ENCODE measurements around the gene MSTN.
"Not testable (repeated sequence)": the region's sequence is repeated elsewhere in the genome, so short reads cannot be mapped to it uniquely, and the experiment has no call there.

Gene MSTN

GRCh38 chr2:190062053-190062452, 476 bp downstream of the MSTN start:
- no peak for DNase-seq

DNA sequence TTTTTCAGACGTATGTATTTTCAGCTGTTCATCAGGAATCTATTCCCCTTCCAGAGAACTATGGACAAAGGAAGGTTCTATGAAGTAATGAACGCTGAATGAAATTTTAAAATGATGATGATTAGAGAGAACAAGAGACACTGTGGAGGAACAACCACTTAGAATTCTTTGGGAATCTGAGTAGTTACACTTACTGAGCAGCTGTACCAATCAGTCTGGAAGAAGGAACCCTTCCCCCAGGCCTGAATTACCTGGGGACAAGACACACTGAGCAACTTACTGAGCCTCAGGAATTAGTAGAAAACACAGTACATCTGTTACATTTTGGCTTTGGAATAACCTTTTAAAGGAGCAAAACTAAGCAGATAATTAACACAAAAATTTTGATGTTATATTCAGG, 1.9 kb downstream of the MSTN start:
- DNase-seq, result no peak

DNA sequence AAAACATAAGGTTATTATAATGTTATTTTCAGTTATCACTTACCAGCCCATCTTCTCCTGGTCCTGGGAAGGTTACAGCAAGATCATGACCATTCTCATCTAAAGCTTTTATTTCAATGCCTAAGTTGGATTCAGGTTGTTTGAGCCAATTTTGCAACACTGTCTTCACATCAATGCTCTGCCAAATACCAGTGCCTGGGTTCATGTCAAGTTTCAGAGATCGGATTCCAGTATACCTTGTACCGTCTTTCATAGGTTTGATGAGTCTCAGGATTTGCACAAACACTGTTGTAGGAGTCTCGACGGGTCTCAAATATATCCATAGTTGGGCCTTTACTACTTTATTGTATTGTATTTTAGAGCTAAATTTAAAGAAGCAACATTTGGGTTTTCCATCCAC, 2.5 kb downstream of the MSTN start:
- DNase-seq, result no peak

- no peak for DNase-seq
These were observed 9.1 kb downstream of the MSTN start for GRCh38 chr2:190053426-190053825.

DNA sequence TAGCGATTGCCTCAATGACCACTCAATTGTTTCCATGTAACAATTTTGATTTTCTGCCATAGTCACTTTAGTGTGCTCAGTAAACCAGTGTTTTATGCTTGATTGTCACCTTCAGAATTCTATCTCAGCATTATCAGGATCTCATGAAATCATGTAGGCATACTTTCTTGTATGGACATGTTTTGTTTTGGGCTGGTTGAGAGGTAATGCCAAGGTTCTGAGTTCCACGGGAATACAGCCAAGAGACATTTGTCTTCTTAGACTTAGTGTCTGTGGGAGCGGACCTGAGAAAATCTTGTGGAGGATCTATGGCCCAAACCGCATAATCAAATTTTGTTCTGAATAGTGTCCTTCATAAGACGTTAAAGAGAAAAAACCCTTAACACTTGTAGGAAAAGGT, 10.2 kb downstream of the MSTN start:
- DNase-seq, result no peak

GRCh38 chr2:190051223-190051622, 11.3 kb downstream of the MSTN start:
- DNase-seq, result no peak

DNA sequence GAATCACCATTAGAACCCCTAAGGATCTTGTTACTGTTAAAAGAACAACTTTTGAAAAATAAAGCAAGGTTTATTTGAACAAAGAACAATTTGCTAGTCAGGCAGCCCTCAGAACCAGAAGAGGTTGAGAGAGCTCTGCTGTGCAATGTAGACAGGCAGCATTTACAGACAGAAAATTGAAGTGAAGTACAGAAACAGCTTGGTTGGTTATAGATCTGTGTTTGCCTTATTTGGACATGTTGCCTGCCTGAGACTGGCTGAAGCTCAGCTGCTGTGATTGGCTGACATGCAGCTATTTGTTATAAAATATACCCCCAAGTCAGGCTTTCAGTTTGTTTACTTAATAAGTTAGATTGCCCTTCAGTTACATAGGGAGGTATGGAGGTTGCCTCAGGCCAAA, 12.5 kb downstream of the MSTN start:
- DNase-seq, result no peak

- no peak for DNase-seq
These were observed 17.7 kb downstream of the MSTN start for GRCh38 chr2:190044866-190045265.

GRCh38 chr2:190043441-190043840, 19.1 kb downstream of the MSTN start:
- DNase-seq, result no peak

DNA sequence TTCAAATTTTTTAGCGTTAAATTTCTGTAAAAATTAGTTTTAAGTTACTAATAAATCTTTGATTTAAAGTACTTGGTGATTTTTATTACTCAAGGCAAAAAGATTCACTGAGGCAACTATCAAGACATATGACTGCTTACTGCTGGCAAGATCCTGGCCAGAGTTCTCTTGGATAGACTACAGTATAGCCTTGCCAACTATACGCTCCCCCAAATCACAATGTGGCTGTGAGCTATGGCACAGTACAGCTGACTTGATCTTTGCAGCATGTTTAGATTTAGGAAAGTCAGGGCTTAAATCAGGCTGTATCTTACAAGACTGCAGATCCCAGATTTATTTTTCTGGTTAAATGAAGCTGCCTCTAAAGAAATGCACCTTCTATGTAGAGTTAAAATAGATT, 26.5 kb downstream of the MSTN start:
- no peak for DNase-seq

- DNase-seq, result not testable (repeated sequence)
These were observed 28.1 kb downstream of the MSTN start for GRCh38 chr2:190034417-190034816.

- DNase-seq, result no peak
These were observed 30.4 kb downstream of the MSTN start for GRCh38 chr2:190031969-190032618.

DNA sequence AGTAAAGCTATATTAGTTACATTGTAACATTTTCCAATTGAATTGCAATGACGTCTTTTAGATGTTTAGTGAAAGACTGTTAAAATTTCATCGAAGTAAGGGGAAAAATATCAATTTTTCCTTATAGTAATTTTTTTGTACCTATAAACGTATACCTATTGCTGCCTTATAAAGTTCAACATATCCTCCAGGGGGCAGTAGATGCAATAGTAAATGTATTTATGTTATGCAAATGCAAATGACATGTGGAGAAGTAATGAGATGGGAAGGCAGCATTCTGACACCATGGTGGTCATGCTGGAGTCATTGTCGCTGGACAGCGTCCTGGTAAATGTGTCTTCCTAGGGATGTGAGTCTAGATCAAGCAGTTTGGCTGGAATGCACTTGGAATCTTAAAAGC, 38.7 kb downstream of the MSTN start:
- peak; percentile 40 for DNase-seq

- no peak for DNase-seq
These were observed 41.8 kb downstream of the MSTN start for GRCh38 chr2:190020720-190021119.

GRCh38 chr2:190017837-190018236, 44.7 kb downstream of the MSTN start:
- no peak for DNase-seq

- DNase-seq, result not testable (repeated sequence)
These were observed 46.6 kb downstream of the MSTN start for GRCh38 chr2:190015969-190016368.

Measured in CD4-positive, alpha-beta T cell treated with Interleukin-12 subunit alpha and Interleukin-12 subunit beta, for 1 hour (primary cell).